Hepatocyte (in vitro differentiated cells): Measurements from ENCODE around the gene ZNF195. TPM values are rescaled to one million over a fixed set of nuclear protein-coding genes. Genes with fewer than 3 reads are reported as not detected.
A peak's percentile ranks its signal among the peaks of the same experiment; 100 is the strongest.

Experiments
- DNase-seq: peaks from one replicate; pipeline ENCODE4 v3.0.0-alpha.2; 2016; ENCODE audit warnings: low spot score
- H2AFZ ChIP-seq: fragments of 200-600 bp; sonication (generic); 2 replicates; pipeline ENCODE4 v1.6.0; 2016; ENCODE audit warnings: antibody characterized with exemption, mild to moderate bottlenecking
- H3K27ac ChIP-seq: fragments of 200-600 bp; sonication (generic); 2 replicates; pipeline ENCODE4 v1.5.1; 2016; ENCODE audit warnings: mild to moderate bottlenecking
- H3K27me3 ChIP-seq: fragments of 200-600 bp; sonication (generic); 2 replicates; pipeline ENCODE4 v1.6.1; 2016
- H3K36me3 ChIP-seq: fragments of 200-600 bp; sonication (generic); replicated peaks from 2 replicates; pipeline ENCODE4 v1.5.1; 2016; ENCODE audit warnings: low read depth; ENCODE audit not compliant: insufficient read depth
- H3K4me1 ChIP-seq: fragments of 200-600 bp; sonication (generic); 2 replicates; pipeline ENCODE4 v1.5.1; 2016; ENCODE audit warnings: mild to moderate bottlenecking, moderate library complexity; ENCODE audit not compliant: insufficient read depth
- H3K4me2 ChIP-seq: fragments of 200-600 bp; sonication (generic); 2 replicates; pipeline ENCODE4 v1.6.0; 2016
- H3K4me3 ChIP-seq: fragments of 200-600 bp; sonication (generic); 2 replicates; pipeline ENCODE4 v1.5.1; 2016; ENCODE audit warnings: mild to moderate bottlenecking
- H3K79me2 ChIP-seq: fragments of 200-600 bp; sonication (generic); 2 replicates; pipeline ENCODE4 v1.6.0; 2017; ENCODE audit warnings: mild to moderate bottlenecking
- H3K9me2 ChIP-seq: fragments of 200-600 bp; sonication (generic); replicated peaks from 2 replicates; pipeline ENCODE4 v1.6.0; 2017; ENCODE audit warnings: mild to moderate bottlenecking; ENCODE audit not compliant: insufficient read depth
- H3K9me3 ChIP-seq: fragments of 200-600 bp; sonication (generic); 2 replicates; pipeline ENCODE4 v1.5.1; 2016; ENCODE audit warnings: low read depth, mild to moderate bottlenecking
- H4K20me1 ChIP-seq: fragments of 200-600 bp; sonication (generic); 2 replicates; pipeline ENCODE4 v1.6.0; 2016; ENCODE audit warnings: mild to moderate bottlenecking; ENCODE audit not compliant: insufficient read depth, poor library complexity, severe bottlenecking
- EZH2 ChIP-seq: fragments of 200-600 bp; sonication (generic); IDR thresholded peaks from 2 replicates; pipeline ENCODE4 v1.6.1; 2016; ENCODE audit warnings: antibody characterized with exemption, mild to moderate bottlenecking, borderline replicate concordance
- EZH2phosphoT487 ChIP-seq: fragments of 200-600 bp; sonication (generic); IDR thresholded peaks from one replicate; pipeline ENCODE4 v1.6.1; 2018; ENCODE audit warnings: antibody characterized with exemption, mild to moderate bottlenecking, low read depth, moderate library complexity; ENCODE audit not compliant: unreplicated experiment, severe bottlenecking
- WGBS: methylation state at CpG from one replicate; pipeline ENCODE4 v1.1.6; 2016; ENCODE audit warnings: low lambda C conversion rate; ENCODE audit errors: missing lambda C conversion rate; 5-methylcytosine and 5-hydroxymethylcytosine counted together
- polyA plus RNA-seq: library from polyadenylated mRNA; unstranded; fragments of >200 nt; fragmentation: Nextera tagmentation; extraction: Ambion mirVana; gene quantifications from 2 replicates; pipeline ENCODE4 v1.2.1, GENCODE V29; 2016
- total RNA-seq: library from RNA; depleted of rRNA; stranded (reverse); fragments of >200 nt; gene quantifications from 2 replicates; pipeline ENCODE4 v1.2.3, GENCODE V29; 2014
- TF ChIP-seq, protein P1 (sequence below): fragments of 200-600 bp; sonication (generic); IDR thresholded peaks from 2 replicates; pipeline ENCODE4 v1.5.1; 2016; ENCODE audit warnings: antibody characterized with exemption, mild to moderate bottlenecking; ENCODE audit not compliant: poor library complexity

ZNF195 gene
- total and polyA plus RNA-seq, 2 experiments from 2014 or later = 27.5 to 44.1 TPM

DNA sequence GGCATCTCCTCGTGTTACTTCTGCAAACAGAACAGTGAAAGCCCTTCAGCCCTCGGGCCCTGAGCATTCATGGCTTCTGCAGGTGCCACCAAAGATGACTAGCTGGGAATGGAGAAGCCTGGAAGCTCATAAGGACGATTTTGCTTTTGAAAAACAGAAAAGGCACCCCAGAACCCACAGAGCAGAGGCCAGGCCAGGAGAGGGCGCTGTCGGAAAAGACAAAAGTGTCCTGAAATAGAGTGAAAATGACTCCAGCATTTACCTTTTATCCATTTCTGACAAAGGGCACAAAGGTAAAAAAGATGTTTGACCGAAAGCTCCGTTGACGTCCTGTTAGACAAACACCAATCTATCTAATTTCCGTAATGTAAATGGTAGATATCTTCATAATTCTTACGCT lies 37.6 kb downstream of the ZNF195 start:
- H3K36me3 ChIP-seq = no peaks in the 10 kb centered on the region
- no peak overlapping the region for H2AFZ ChIP-seq
- no peaks in the 10 kb centered on the region for H3K79me2 ChIP-seq
- H3K4me1 ChIP-seq = no peaks in the 10 kb centered on the region
- H3K4me2 ChIP-seq = no peak overlapping the region
- H4K20me1 ChIP-seq = no peaks in the 10 kb centered on the region
- H3K27me3 ChIP-seq = no peaks in the 10 kb centered on the region
- no peak overlapping the region for H3K27ac ChIP-seq
- 36% methylated on average over 10 of the region's 10 CpGs for WGBS
- no peak for TF ChIP-seq EZH2
- TF ChIP-seq, protein P1, sequence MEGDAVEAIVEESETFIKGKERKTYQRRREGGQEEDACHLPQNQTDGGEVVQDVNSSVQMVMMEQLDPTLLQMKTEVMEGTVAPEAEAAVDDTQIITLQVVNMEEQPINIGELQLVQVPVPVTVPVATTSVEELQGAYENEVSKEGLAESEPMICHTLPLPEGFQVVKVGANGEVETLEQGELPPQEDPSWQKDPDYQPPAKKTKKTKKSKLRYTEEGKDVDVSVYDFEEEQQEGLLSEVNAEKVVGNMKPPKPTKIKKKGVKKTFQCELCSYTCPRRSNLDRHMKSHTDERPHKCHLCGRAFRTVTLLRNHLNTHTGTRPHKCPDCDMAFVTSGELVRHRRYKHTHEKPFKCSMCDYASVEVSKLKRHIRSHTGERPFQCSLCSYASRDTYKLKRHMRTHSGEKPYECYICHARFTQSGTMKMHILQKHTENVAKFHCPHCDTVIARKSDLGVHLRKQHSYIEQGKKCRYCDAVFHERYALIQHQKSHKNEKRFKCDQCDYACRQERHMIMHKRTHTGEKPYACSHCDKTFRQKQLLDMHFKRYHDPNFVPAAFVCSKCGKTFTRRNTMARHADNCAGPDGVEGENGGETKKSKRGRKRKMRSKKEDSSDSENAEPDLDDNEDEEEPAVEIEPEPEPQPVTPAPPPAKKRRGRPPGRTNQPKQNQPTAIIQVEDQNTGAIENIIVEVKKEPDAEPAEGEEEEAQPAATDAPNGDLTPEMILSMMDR = peak; percentile 45
- H3K9me3 ChIP-seq = no peaks in the 10 kb centered on the region
- peak; percentile 50 for DNase-seq
- H3K9me2 ChIP-seq = no peaks in the 10 kb centered on the region
- H3K4me3 ChIP-seq = no peak overlapping the region

DNA sequence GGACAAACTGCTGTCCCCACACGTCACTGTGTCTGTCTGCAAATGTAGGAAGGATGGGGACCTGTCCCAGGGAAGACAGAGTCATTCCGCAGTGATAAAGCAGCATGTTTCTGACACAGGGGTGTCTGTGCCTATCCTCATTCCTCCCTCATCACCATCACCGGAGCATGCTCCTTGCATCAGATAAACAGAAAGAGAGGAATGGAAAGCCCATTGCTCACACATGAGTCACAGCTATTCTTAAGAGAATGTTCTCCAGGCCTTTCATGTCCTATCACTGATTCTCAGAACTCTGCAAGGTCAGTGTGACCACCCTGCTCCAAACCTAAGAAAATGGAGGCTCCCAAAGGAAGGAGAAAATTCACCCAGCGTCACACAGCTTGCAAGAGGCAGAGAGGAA lies 38.9 kb downstream of the ZNF195 start:
- Histone ChIP-seq H3K9me3 (no peaks in the 10 kb centered on the region), H3K4me1 (no peaks in the 10 kb centered on the region), H3K79me2 (no peaks in the 10 kb centered on the region), H3K36me3 (no peaks in the 10 kb centered on the region), H3K27me3 (no peaks in the 10 kb centered on the region), H3K4me3 (no peak overlapping the region), H3K4me2 (no peak overlapping the region), H4K20me1 (no peaks in the 10 kb centered on the region), H3K9me2 (no peaks in the 10 kb centered on the region), H3K27ac (no peak overlapping the region), H2AFZ (no peak overlapping the region)
- DNase-seq = peak; percentile 44
- WGBS = 60% methylated on average over 4 of the region's 4 CpGs
- TF ChIP-seq, protein P1 = no peak
- no peak for TF ChIP-seq EZH2phosphoT487
- TF ChIP-seq EZH2 = no peak

DNA sequence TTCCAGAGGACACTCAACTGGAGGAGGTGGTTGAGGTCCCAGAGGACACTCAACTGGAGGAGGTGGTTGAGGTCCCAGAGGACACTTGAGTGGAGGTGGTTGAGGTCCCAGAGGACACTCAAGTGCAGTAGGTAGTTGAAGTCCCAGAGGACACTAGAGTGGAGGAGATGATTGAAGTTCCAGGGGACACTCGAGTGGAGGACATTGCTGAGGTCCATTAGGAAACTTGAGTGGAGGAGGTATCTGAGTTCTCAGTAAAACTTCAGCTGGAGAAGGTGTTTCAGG lies 39.7 kb downstream of the ZNF195 start:
- WGBS = 93% methylated on average over 1 of the region's 1 CpG
- H3K4me3 ChIP-seq = no peak overlapping the region
- H2AFZ ChIP-seq = no peak overlapping the region
- TF ChIP-seq EZH2 = no peak
- TF ChIP-seq EZH2phosphoT487 = no peak
- TF ChIP-seq, protein P1 = no peak
- no peak overlapping the region for H3K4me2 ChIP-seq
- no peaks in the 10 kb centered on the region for H3K36me3 ChIP-seq
- no peaks in the 10 kb centered on the region for H3K9me3 ChIP-seq
- no peaks in the 10 kb centered on the region for H3K27me3 ChIP-seq
- no peaks in the 10 kb centered on the region for H3K9me2 ChIP-seq
- H3K79me2 ChIP-seq = no peaks in the 10 kb centered on the region
- H3K4me1 ChIP-seq = no peaks in the 10 kb centered on the region
- no peak overlapping the region for H3K27ac ChIP-seq
- H4K20me1 ChIP-seq = no peaks in the 10 kb centered on the region
- DNase-seq = no peak
